ENCODE results near the gene CD6.
A peak's percentile ranks its signal among the peaks of the same experiment; 100 is the strongest.

CD6 gene

GRCh38 chr11:60935676-60936442, 35.6 kb upstream of the CD6 start:
- no peak for DNase-seq

- DNase-seq: no peak
These were observed 34.9 kb upstream of the CD6 start for GRCh38 chr11:60936467-60937143.

GRCh38 chr11:60937144-60937527, 34.3 kb upstream of the CD6 start:
- no peak for DNase-seq

GRCh38 chr11:60937811-60938210, 33.7 kb upstream of the CD6 start:
- no peak for DNase-seq

GRCh38 chr11:60938500-60938899, 33.0 kb upstream of the CD6 start:
- no peak for DNase-seq

GRCh38 chr11:60939301-60939700, 32.2 kb upstream of the CD6 start:
- no peak for DNase-seq

- DNase-seq: no peak
These were observed 31.6 kb upstream of the CD6 start for GRCh38 chr11:60939855-60940254.

GRCh38 chr11:60941371-60942119, 29.9 kb upstream of the CD6 start:
- peak; percentile 59 for DNase-seq

GRCh38 chr11:60942219-60942618, 29.3 kb upstream of the CD6 start:
- no peak for DNase-seq

GRCh38 chr11:60942970-60943565, 28.4 kb upstream of the CD6 start:
- DNase-seq: no peak

- peak; percentile 45 for DNase-seq
These were observed 26.8 kb upstream of the CD6 start for GRCh38 chr11:60944490-60945294.

- no peak for DNase-seq
These were observed 26.2 kb upstream of the CD6 start for GRCh38 chr11:60945295-60945667.

- no peak for DNase-seq
These were observed 24.7 kb upstream of the CD6 start for GRCh38 chr11:60946601-60947264.

GRCh38 chr11:60947700-60948099, 23.8 kb upstream of the CD6 start:
- no peak for DNase-seq

GRCh38 chr11:60948250-60948649, 23.2 kb upstream of the CD6 start:
- DNase-seq: no peak

- DNase-seq: no peak
These were observed 21.5 kb upstream of the CD6 start for GRCh38 chr11:60950024-60950423.

GRCh38 chr11:60950933-60951605, 20.4 kb upstream of the CD6 start:
- peak; percentile 33 for DNase-seq

- peak; percentile 34 for DNase-seq
These were observed 19.9 kb upstream of the CD6 start for GRCh38 chr11:60951606-60951903.

GRCh38 chr11:60951904-60952741, 19.4 kb upstream of the CD6 start, which contains the start of gene SLC15A3:
Gene SLC15A3 (minus strand): TSS chr11:60952176. CDS start chr11:60951551, 625 bp downstream.
- DNase-seq: peak; percentile 93

GRCh38 chr11:60952742-60953170, 18.7 kb upstream of the CD6 start:
- no peak for DNase-seq

- DNase-seq: no peak
These were observed 17.7 kb upstream of the CD6 start for GRCh38 chr11:60953781-60954180.
